Aorta (tissue), 5 donors: Measurements from ENCODE around the gene UBTD1. TPM values are rescaled to one million over a fixed set of nuclear protein-coding genes. Genes with fewer than 3 reads are reported as not detected.
A peak's percentile ranks its signal among the peaks of the same experiment; 100 is the strongest.

Source experiments
- ATAC-seq: fragments of 200-7000 bp; cut with Tn5 transposase; one replicate; pipeline ENCODE4 v1.9.1; 2022; ENCODE audit warnings: moderate library complexity; ENCODE audit not compliant: low FRiP score
- DNase-seq, 2 donors: peaks; one replicate each; pipeline ENCODE4 v3.0.0-alpha.2; 2020
- H3K27ac ChIP-seq, 2 donors: one replicate each; pipeline ENCODE4 v1.5.1; 2013; ENCODE audit warnings: low read length in 2 of 2, mild to moderate bottlenecking in 2 of 2, moderate library complexity in 2 of 2, control low read depth in 1 of 2, inconsistent platforms in 1 of 2, low read depth in 1 of 2
- H3K27me3 ChIP-seq, 2 donors: one replicate each; pipeline ENCODE4 v1.6.1; 2013; ENCODE audit warnings: control low read depth in 1 of 2, low read length in 1 of 2, mild to moderate bottlenecking in 1 of 2, moderate library complexity in 1 of 2; ENCODE audit not compliant: insufficient read depth in 2 of 2, control insufficient read depth in 1 of 2
- H3K36me3 ChIP-seq, 2 donors: one replicate each; pipeline ENCODE4 v1.6.1; 2013; ENCODE audit warnings: control low read depth in 1 of 2, low read length in 1 of 2, mild to moderate bottlenecking in 1 of 2; ENCODE audit not compliant: insufficient read depth in 2 of 2, control insufficient read depth in 1 of 2
- H3K4me1 ChIP-seq, 2 donors: one replicate each; pipeline ENCODE4 v1.6.1; 2013; ENCODE audit warnings: low read length in 2 of 2, control low read depth in 1 of 2, mild to moderate bottlenecking in 1 of 2, moderate library complexity in 1 of 2; ENCODE audit not compliant: insufficient read depth in 2 of 2, control insufficient read depth in 1 of 2
- H3K4me3 ChIP-seq, 2 donors: one replicate each; pipeline ENCODE4 v1.5.1; 2013; ENCODE audit warnings: low read length in 2 of 2, control low read depth in 1 of 2, mild to moderate bottlenecking in 1 of 2
- H3K9me3 ChIP-seq: one replicate; pipeline ENCODE4 v1.6.1; 2013; ENCODE audit warnings: mild to moderate bottlenecking, low read length; ENCODE audit not compliant: control insufficient read depth
- WGBS, 2 donors: extraction: QIAGEN DNeasy Blood & Tissue Kit; methylation state at CpG; one replicate each; pipeline ENCODE4 v1.1.7; 2013; 5-methylcytosine and 5-hydroxymethylcytosine counted together
- intact Hi-C, 2 donors: fragments of 100-400 bp; cut with DNase I; formaldehyde crosslinking; loops; one replicate each; pipeline versions ENCODE4 v1.14.2 to v1.15.0; 2022
- polyA plus RNA-seq, 2 donors: library from polyadenylated mRNA; stranded (reverse); fragments of 200-250 nt; gene quantifications; one replicate each; pipeline ENCODE4 v1.2.3, GENCODE V29; 2013
- total RNA-seq, 2 donors: library from RNA; stranded (reverse); fragmentation: NEBNext Ultra II Directional; extraction: Animal tissue kit (Norgen Biotek cat#: 25700); gene quantifications; one replicate each; pipeline ENCODE4 v1.2.1, GENCODE V29; 2021
- donor health status: healthy with polysubstance abuse.
- donor health status: Bipolar disorder and iron deficiency.
- donor health status: DM: no; HTN: no; CAD: no.
- donor health status: DM: no; HTN: no; CAD: no.
- donor health status: DM: yes; HTN: yes; CAD: no.

The UBTD1 gene
- total and polyA plus RNA-seq, 4 donors: 10.1 to 18.9 (median 15.4) TPM

GRCh38 chr10:97593421-97593820 lies 94.7 kb downstream of the UBTD1 start:
- Histone ChIP-seq H3K36me3 (no peaks in the 10 kb centered on the region), H3K9me3 (no peaks in the 10 kb centered on the region), H3K27me3 (no peaks in the 10 kb centered on the region), H3K27ac (peak overlapping the region in 1 of 2 donors; percentile 98), H3K4me1 (no peaks in the 10 kb centered on the region), H3K4me3 (no peak overlapping the region)
- WGBS, 2 donors: 4 to 8% methylated on average over 4 of the region's 4 CpGs
- no peak for DNase-seq
- intact Hi-C loops: no loop called here
- ATAC-seq: no peak

- no peaks in the 10 kb centered on the region for H3K27me3 ChIP-seq
- WGBS, 2 donors: 14 to 17% methylated on average over 10 of the region's 10 CpGs
- peak; percentile 89 for ATAC-seq
- H3K4me1 ChIP-seq: no peaks in the 10 kb centered on the region
- no peak overlapping the region for H3K4me3 ChIP-seq
- peak in 1 of 2 donors; percentile 65 for DNase-seq
- intact Hi-C loops: loop anchor here in 1 of 2 donors (1.0 kb wide), 1 partner anchor 22 kb away; no protein-coding TSS in a partner anchor
- H3K36me3 ChIP-seq: no peaks in the 10 kb centered on the region
- H3K27ac ChIP-seq: peak overlapping the region; percentile 79 to 98
- no peaks in the 10 kb centered on the region for H3K9me3 ChIP-seq
Observed at GRCh38 chr10:97596101-97597082, 97.7 kb downstream of the UBTD1 start.

GRCh38 chr10:97597778-97598177 lies 99.1 kb downstream of the UBTD1 start:
- H3K9me3 ChIP-seq: no peaks in the 10 kb centered on the region
- DNase-seq: no peak
- H3K36me3 ChIP-seq: no peaks in the 10 kb centered on the region
- H3K27ac ChIP-seq: peak overlapping the region in 1 of 2 donors; percentile 84
- WGBS, 2 donors: 98 to 100% methylated on average over 2 of the region's 2 CpGs
- H3K27me3 ChIP-seq: no peaks in the 10 kb centered on the region
- H3K4me1 ChIP-seq: no peaks in the 10 kb centered on the region
- intact Hi-C loops: no loop called here
- H3K4me3 ChIP-seq: no peak overlapping the region
- no peak for ATAC-seq

GRCh38 chr10:97598407-97599271 lies 99.9 kb downstream of the UBTD1 start:
- H3K4me1 ChIP-seq: no peaks in the 10 kb centered on the region
- no peaks in the 10 kb centered on the region for H3K36me3 ChIP-seq
- no peaks in the 10 kb centered on the region for H3K9me3 ChIP-seq
- DNase-seq: no peak
- H3K27ac ChIP-seq: no peak overlapping the region
- intact Hi-C loops: no loop called here
- no peak for ATAC-seq
- no peak overlapping the region for H3K4me3 ChIP-seq
- no peaks in the 10 kb centered on the region for H3K27me3 ChIP-seq
- WGBS, 2 donors: 93 to 96% methylated on average over 19 of the region's 19 CpGs

GRCh38 chr10:97599272-97599619 lies 100.5 kb downstream of the UBTD1 start:
- whole genome bisulfite sequencing, 2 donors: 91 to 94% methylated on average over 6 of the region's 6 CpGs
- DNase-seq: no peak
- Histone ChIP-seq H3K4me3 (no peak overlapping the region), H3K9me3 (no peaks in the 10 kb centered on the region), H3K36me3 (no peaks in the 10 kb centered on the region), H3K27ac (no peak overlapping the region), H3K4me1 (no peaks in the 10 kb centered on the region), H3K27me3 (no peaks in the 10 kb centered on the region)
- ATAC-seq: no peak
- intact Hi-C loops: no loop called here

- ATAC-seq: no peak
- H3K27me3 ChIP-seq: no peaks in the 10 kb centered on the region
- intact Hi-C loops: no loop called here
- H3K9me3 ChIP-seq: no peaks in the 10 kb centered on the region
- H3K36me3 ChIP-seq: no peaks in the 10 kb centered on the region
- no peaks in the 10 kb centered on the region for H3K4me1 ChIP-seq
- no peak for DNase-seq
- WGBS, 2 donors: 91 to 100% methylated on average over 1 of the region's 1 CpG
- H3K4me3 ChIP-seq: no peak overlapping the region
- H3K27ac ChIP-seq: no peak overlapping the region
Observed at GRCh38 chr10:97600616-97601015, 101.9 kb downstream of the UBTD1 start.

GRCh38 chr10:97601268-97602215 lies 102.8 kb downstream of the UBTD1 start:
- Histone ChIP-seq H3K4me1 (no peaks in the 10 kb centered on the region), H3K27ac (no peak overlapping the region), H3K36me3 (no peaks in the 10 kb centered on the region), H3K9me3 (no peaks in the 10 kb centered on the region), H3K4me3 (no peak overlapping the region), H3K27me3 (no peaks in the 10 kb centered on the region)
- WGBS, 2 donors: 50 to 53% methylated on average over 21 of the region's 21 CpGs
- ATAC-seq: no peak
- no peak for DNase-seq
- intact Hi-C loops: no loop called here

- Histone ChIP-seq H3K27me3 (no peaks in the 10 kb centered on the region), H3K27ac (no peak overlapping the region), H3K4me1 (peaks cover 0 to 6% of the 10 kb centered on the region in 2 donors), H3K36me3 (no peaks in the 10 kb centered on the region), H3K4me3 (no peak overlapping the region), H3K9me3 (no peaks in the 10 kb centered on the region)
- intact Hi-C loops: no loop called here
- no peak for ATAC-seq
- 94% methylated on average over 5 of the region's 5 CpGs for WGBS, 2 donors
- no peak for DNase-seq
Observed at GRCh38 chr10:97607095-97607636, 108.4 kb downstream of the UBTD1 start.
